ENCODE measurements around the gene HOXB13.
A peak's percentile ranks its signal among the peaks of the same experiment; 100 is the strongest.

The HOXB13 gene

GRCh38 chr17:48725004-48725287 is 3.6 kb downstream of the HOXB13 start:
- TF ChIP-seq YY1 (IDR thresholded peaks at IDR 0.05; ENCODE audit: insufficient read depth, insufficient read length), result no peak
- TF ChIP-seq ZNF274 (IDR thresholded peaks at IDR 0.05; ENCODE audit: low read depth, low read length), result no peak
- no peak for TF ChIP-seq SUZ12 (IDR thresholded peaks at IDR 0.05; ENCODE audit: extremely low read depth, insufficient read depth, insufficient read length)
- DNase-seq (ENCODE audit: low read depth, low spot score), result no peak
- Histone ChIP-seq H3K27me3 (ENCODE audit: insufficient read depth, insufficient read length) (peaks cover 99% of the 10 kb centered on the region), H3K4me1 (ENCODE audit: insufficient read depth, insufficient read length) (peaks cover 6% of the 10 kb centered on the region), H3K9me3 (ENCODE audit: insufficient read depth, low read length) (no peaks in the 10 kb centered on the region), H3K36me3 (ENCODE audit: insufficient read depth, insufficient read length, low read length) (no peaks in the 10 kb centered on the region), H3K4me3 (ENCODE audit: insufficient read length, low read depth) (no peak overlapping the region), H3K9ac (ENCODE audit: insufficient read length, low read depth) (no peak overlapping the region)

DNA sequence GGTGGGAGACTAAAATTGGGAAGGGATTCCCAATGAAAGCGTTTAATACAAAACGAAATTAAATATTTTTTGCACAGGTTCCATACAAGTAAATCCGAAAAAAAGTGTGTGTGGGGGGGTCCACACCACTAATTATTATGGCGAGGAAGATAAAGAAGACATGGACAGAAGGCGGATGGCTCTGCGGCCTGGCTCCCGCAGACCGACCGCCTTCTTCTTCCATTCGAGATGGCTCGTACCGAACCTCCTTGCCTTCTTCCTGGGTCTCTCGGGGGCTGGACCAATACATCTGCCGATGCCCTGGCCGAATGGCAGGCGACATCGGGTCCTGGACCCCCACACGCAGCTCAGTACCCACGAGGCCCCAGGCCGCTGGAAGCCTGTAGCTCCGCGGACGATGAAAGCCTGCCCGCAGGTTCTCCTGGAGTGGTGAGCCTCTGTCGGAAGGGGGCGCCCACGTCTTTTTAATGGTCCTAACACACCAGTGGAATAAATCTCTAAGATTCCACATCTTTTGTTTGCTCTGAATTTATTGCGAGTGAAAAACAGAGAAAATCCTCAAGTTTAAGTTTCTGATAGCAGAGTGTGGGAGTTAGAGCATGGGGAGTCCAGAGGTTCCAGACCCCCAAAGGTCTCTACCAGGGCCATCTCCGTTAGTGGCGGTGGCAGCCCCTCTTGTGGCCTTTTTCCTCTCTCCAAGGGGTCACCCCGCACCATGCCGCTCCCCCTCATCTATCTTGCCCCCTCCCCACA is 4.1 kb downstream of the HOXB13 start:
- H3K27me3 ChIP-seq (ENCODE audit: insufficient read depth, insufficient read length), result peaks cover 99% of the 10 kb centered on the region
- no peak for DNase-seq (ENCODE audit: low read depth, low spot score)
- peaks cover 8% of the 10 kb centered on the region for H3K4me1 ChIP-seq (ENCODE audit: insufficient read depth, insufficient read length)
- H3K4me3 ChIP-seq (ENCODE audit: insufficient read length, low read depth), result no peak overlapping the region
- H3K9me3 ChIP-seq (ENCODE audit: insufficient read depth, low read length), result no peaks in the 10 kb centered on the region
- no peak overlapping the region for H3K9ac ChIP-seq (ENCODE audit: insufficient read length, low read depth)
- no peaks in the 10 kb centered on the region for H3K36me3 ChIP-seq (ENCODE audit: insufficient read depth, insufficient read length, low read length)
- peak; percentile 65 for TF ChIP-seq SUZ12 (IDR thresholded peaks at IDR 0.05; ENCODE audit: extremely low read depth, insufficient read depth, insufficient read length)
- TF ChIP-seq ZNF274 (IDR thresholded peaks at IDR 0.05; ENCODE audit: low read depth, low read length), result no peak

DNA sequence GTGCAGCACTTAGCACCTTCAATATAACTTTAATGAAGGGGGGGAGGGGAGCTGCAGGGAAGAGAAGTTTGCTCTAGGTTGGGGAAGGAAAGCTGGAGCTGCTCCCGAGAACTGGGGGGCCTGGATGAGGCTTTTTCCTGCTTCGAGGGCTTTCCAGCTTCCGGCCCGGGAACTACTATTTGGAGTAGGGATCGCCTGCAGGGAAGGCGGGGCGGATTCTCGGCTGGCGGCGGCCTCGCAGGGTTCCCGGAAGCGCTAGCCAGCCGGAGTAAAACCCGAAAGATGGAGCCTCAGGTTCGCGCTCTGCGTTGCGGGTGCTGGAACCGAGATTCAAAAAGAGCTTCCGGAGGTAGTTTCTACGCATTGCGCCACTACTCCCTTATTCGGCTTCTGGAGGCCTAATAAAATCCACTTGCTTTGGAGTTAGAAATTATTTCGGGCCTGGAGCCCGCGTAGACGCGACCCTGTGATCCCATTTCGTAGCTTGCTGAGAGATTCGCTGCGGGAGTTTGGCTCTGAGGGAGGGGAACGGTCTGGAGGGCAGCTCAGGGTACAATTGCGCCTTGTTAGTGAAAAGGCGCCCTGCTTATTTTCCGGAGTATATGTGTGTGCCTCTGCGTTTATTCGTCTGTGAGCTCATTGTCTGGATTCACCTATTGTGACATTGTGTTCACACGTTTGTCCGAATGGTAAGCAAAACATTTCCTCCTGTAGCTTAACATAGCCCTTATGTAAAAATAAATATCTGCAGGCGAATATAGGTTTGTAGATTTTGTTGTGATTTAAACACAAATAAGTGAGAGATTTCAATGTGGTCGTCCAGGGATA is 4.9 kb downstream of the HOXB13 start:
- Histone ChIP-seq H3K9me3 (ENCODE audit: insufficient read depth, low read length) (no peaks in the 10 kb centered on the region), H3K4me1 (ENCODE audit: insufficient read depth, insufficient read length) (peaks cover 14% of the 10 kb centered on the region), H3K9ac (ENCODE audit: insufficient read length, low read depth) (peak overlapping the region; percentile 13), H3K36me3 (ENCODE audit: insufficient read depth, insufficient read length, low read length) (no peaks in the 10 kb centered on the region), H3K4me3 (ENCODE audit: insufficient read length, low read depth) (peak overlapping the region; percentile 12), H3K27me3 (ENCODE audit: insufficient read depth, insufficient read length) (peaks cover 100% of the 10 kb centered on the region)
- DNase-seq (ENCODE audit: low read depth, low spot score), result no peak
- no peak for TF ChIP-seq SUZ12 (IDR thresholded peaks at IDR 0.05; ENCODE audit: extremely low read depth, insufficient read depth, insufficient read length)
- no peak for TF ChIP-seq YY1 (IDR thresholded peaks at IDR 0.05; ENCODE audit: insufficient read depth, insufficient read length)

GRCh38 chr17:48722915-48723422 is 5.6 kb downstream of the HOXB13 start, which contains the start of gene PRAC2:
TSS of gene PRAC2 (plus strand) at chr17:48723185. CDS start at chr17:48724411, 1,226 bp downstream.
- H3K9ac ChIP-seq (ENCODE audit: insufficient read length, low read depth), result peak within 1 kb of the TSS; percentile 13
- H3K27me3 ChIP-seq (ENCODE audit: insufficient read depth, insufficient read length), result peaks cover 100% of the 10 kb centered on the region
- H3K4me3 ChIP-seq (ENCODE audit: insufficient read length, low read depth), result peak within 1 kb of the TSS; percentile 12
- H3K36me3 ChIP-seq (ENCODE audit: insufficient read depth, insufficient read length, low read length), result no peaks in the 10 kb centered on the region
- DNase-seq (ENCODE audit: low read depth, low spot score), result no peak
- TF ChIP-seq YY1 (IDR thresholded peaks at IDR 0.05; ENCODE audit: insufficient read depth, insufficient read length) (no peak), ZNF274 (IDR thresholded peaks at IDR 0.05; ENCODE audit: low read depth, low read length) (no peak), SUZ12 (IDR thresholded peaks at IDR 0.05; ENCODE audit: extremely low read depth, insufficient read depth, insufficient read length) (peak; percentile 3)
- H3K9me3 ChIP-seq (ENCODE audit: insufficient read depth, low read length), result no peaks in the 10 kb centered on the region
- H3K4me1 ChIP-seq (ENCODE audit: insufficient read depth, insufficient read length), result peaks cover 20% of the 10 kb centered on the region

- Histone ChIP-seq H3K36me3 (ENCODE audit: insufficient read depth, insufficient read length, low read length) (no peaks in the 10 kb centered on the region), H3K9ac (ENCODE audit: insufficient read length, low read depth) (peak within 1 kb of the TSS; percentile 13), H3K4me1 (ENCODE audit: insufficient read depth, insufficient read length) (peaks cover 20% of the 10 kb centered on the region), H3K27me3 (ENCODE audit: insufficient read depth, insufficient read length) (peaks cover 100% of the 10 kb centered on the region), H3K4me3 (ENCODE audit: insufficient read length, low read depth) (peak within 1 kb of the TSS; percentile 12), H3K9me3 (ENCODE audit: insufficient read depth, low read length) (no peaks in the 10 kb centered on the region)
- TF ChIP-seq ZNF274 (IDR thresholded peaks at IDR 0.05; ENCODE audit: low read depth, low read length), result no peak
- TF ChIP-seq YY1 (IDR thresholded peaks at IDR 0.05; ENCODE audit: insufficient read depth, insufficient read length), result no peak
- TF ChIP-seq SUZ12 (IDR thresholded peaks at IDR 0.05; ENCODE audit: extremely low read depth, insufficient read depth, insufficient read length), result peak; percentile 47
- no peak for DNase-seq (ENCODE audit: low read depth, low spot score)
These were observed 6.2 kb downstream of the HOXB13 start, which contains the start of gene PRAC1 for GRCh38 chr17:48722201-48722907. TSS of gene PRAC1 (minus strand) at chr17:48722518. CDS start at chr17:48722392, 126 bp downstream.

- H3K4me1 ChIP-seq (ENCODE audit: insufficient read depth, insufficient read length), result peaks cover 20% of the 10 kb centered on the region
- no peak overlapping the region for H3K9ac ChIP-seq (ENCODE audit: insufficient read length, low read depth)
- TF ChIP-seq ZNF274 (IDR thresholded peaks at IDR 0.05; ENCODE audit: low read depth, low read length), result no peak
- H3K36me3 ChIP-seq (ENCODE audit: insufficient read depth, insufficient read length, low read length), result no peaks in the 10 kb centered on the region
- peaks cover 98% of the 10 kb centered on the region for H3K27me3 ChIP-seq (ENCODE audit: insufficient read depth, insufficient read length)
- no peak for DNase-seq (ENCODE audit: low read depth, low spot score)
- H3K4me3 ChIP-seq (ENCODE audit: insufficient read length, low read depth), result no peak overlapping the region
- H3K9me3 ChIP-seq (ENCODE audit: insufficient read depth, low read length), result no peaks in the 10 kb centered on the region
These were observed 7.5 kb downstream of the HOXB13 start for GRCh38 chr17:48721009-48721402.

Data from NT2/D1 (cell line).